Gastrocnemius medialis (tissue), 4 donors: ENCODE measurements around the gene EIF5AL1.
"Not testable (repeated sequence)": the region's sequence is repeated elsewhere in the genome, so short reads cannot be mapped to it uniquely, and the experiment has no call there.

ENCODE experiments used
- CTCF ChIP-seq, 5 experiments: fragments of 450-650 bp in 3 of 5; fragments of 200-600 bp in 2 of 5; sonication (generic) in 2 of 5; IDR thresholded peaks in 4 of 5; conservative IDR thresholded peaks in 1 of 5; 1 replicate in 4 of 5; 2 replicates in 1 of 5; pipeline ENCODE4 v1.5.1; 2016 to 2019; ENCODE audit warnings: antibody characterized with exemption in 5 of 5, mild to moderate bottlenecking in 3 of 5, moderate library complexity in 3 of 5
- POLR2A ChIP-seq, 2 donors: fragments of 450-650 bp; IDR thresholded peaks; one replicate each; pipeline ENCODE4 v1.6.1; 2017; ENCODE audit warnings: antibody characterized with exemption in 2 of 2, mild to moderate bottlenecking in 2 of 2, moderate library complexity in 2 of 2

- TF ChIP-seq POLR2A (IDR thresholded peaks at IDR 0.05); CTCF (IDR thresholded peaks at IDR 0.05 in 4 of 5, conservative IDR thresholded peaks at IDR 0.05 in 1 of 5): not testable (repeated sequence)
These were observed 34.8 kb downstream of the EIF5AL1 start for GRCh38 chr10:79547128-79547527.
